Activated T-helper 2 cell treated with anti-CD3 and anti-CD28 coated beads, Interferon-gamma antibody, Interleukin-2, Interleukin-4, amounts not matched to agents 10 μg/mL and 5 μg/mL and 100 μg/mL, durations not matched to agents 14 hours and 24 hours and 36 hours (primary cell): Measurements from ENCODE around the gene RAVER1. TPM values are rescaled to one million over a fixed set of nuclear protein-coding genes. Genes with fewer than 3 reads are reported as not detected.

Experiments
- DNase-seq: peaks from one replicate; pipeline ENCODE4 v3.0.0; 2021; ENCODE audit warnings: low spot score
- H3K27ac Mint-ChIP-seq: one replicate; pipeline ENCODE4 v1.8.0; 2021; ENCODE audit warnings: mixed read lengths
- H3K27me3 Mint-ChIP-seq: one replicate; pipeline ENCODE4 v1.8.0; 2021; ENCODE audit warnings: low read depth, mixed read lengths
- H3K36me3 Mint-ChIP-seq: one replicate; pipeline ENCODE4 v1.8.0; 2021; ENCODE audit warnings: low read depth, mixed read lengths
- H3K4me1 Mint-ChIP-seq: one replicate; pipeline ENCODE4 v1.8.0; 2021; ENCODE audit warnings: low read depth, mixed read lengths
- H3K4me3 Mint-ChIP-seq: one replicate; pipeline ENCODE4 v1.8.0; 2021; ENCODE audit warnings: low read depth, mild to moderate bottlenecking, moderate library complexity, mixed read lengths
- H3K9me3 Mint-ChIP-seq: one replicate; pipeline ENCODE4 v1.8.0; 2021; ENCODE audit warnings: mixed read lengths
- intact Hi-C: fragments of 100-400 bp; cut with micrococcal nuclease; formaldehyde crosslinking; loops from one replicate; pipeline ENCODE4 v1.15.1; 2023
- total RNA-seq: library from RNA; stranded (reverse); gene quantifications from 2 replicates; pipeline ENCODE4 v1.2.3, GENCODE V29; 2022

Gene RAVER1
- total RNA-seq, 1 donor from 2014 or later: 90.3 TPM

- peaks cover 53% of the 10 kb centered on the region for H3K36me3 Mint-ChIP-seq
- H3K4me1 Mint-ChIP-seq: peaks cover 3% of the 10 kb centered on the region
- no peaks in the 10 kb centered on the region for H3K27me3 Mint-ChIP-seq
- no peak overlapping the region for H3K27ac Mint-ChIP-seq
- no peak for DNase-seq
- intact Hi-C loops: no loop called here
- H3K9me3 Mint-ChIP-seq: no peaks in the 10 kb centered on the region
- H3K4me3 Mint-ChIP-seq: no peak overlapping the region
These were observed 12.5 kb downstream of the RAVER1 start for GRCh38 chr19:10320602-10321416.

- H3K27ac Mint-ChIP-seq: no peak overlapping the region
- H3K36me3 Mint-ChIP-seq: peaks cover 50% of the 10 kb centered on the region
- no peaks in the 10 kb centered on the region for H3K27me3 Mint-ChIP-seq
- intact Hi-C loops: no loop called here
- no peaks in the 10 kb centered on the region for H3K9me3 Mint-ChIP-seq
- H3K4me3 Mint-ChIP-seq: no peak overlapping the region
- peaks cover 10% of the 10 kb centered on the region for H3K4me1 Mint-ChIP-seq
- DNase-seq: no peak
These were observed 14.3 kb downstream of the RAVER1 start for GRCh38 chr19:10318807-10319682.

DNA sequence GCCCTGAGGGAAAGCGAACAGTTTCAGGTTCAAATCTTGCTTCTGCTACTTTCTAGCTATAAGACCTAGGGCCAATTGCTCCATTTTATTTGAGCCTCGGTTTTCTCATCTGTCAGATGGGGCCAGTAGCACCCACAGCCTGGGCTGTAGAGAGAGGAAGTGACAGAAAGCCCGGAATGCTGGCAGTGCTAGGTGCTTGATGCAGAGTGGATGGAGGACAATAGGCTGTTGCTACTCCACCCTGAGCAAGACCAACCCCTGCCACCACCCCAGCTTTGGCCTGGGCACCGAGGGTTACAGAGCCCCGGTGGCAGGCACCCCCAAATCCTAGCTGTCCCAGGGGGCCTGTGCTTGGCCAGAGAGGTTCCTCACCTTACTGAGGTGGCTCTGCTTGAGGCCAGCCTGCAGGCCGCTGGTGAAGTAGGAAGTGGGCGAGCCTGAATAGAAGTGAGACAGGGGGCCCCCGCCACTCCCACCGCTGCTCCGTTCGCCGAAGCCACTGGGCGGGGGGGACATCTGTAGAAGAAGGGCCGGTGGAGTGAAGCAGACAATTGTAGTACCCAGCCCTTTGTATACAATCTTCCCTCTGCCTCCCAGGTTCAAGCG, 15.4 kb downstream of the RAVER1 start:
- no peaks in the 10 kb centered on the region for H3K27me3 Mint-ChIP-seq
- no peak for DNase-seq

GRCh38 chr19:10317045-10317856, 16.1 kb downstream of the RAVER1 start:
- no peak overlapping the region for H3K4me3 Mint-ChIP-seq
- no peak for DNase-seq
- peaks cover 43% of the 10 kb centered on the region for H3K36me3 Mint-ChIP-seq
- peaks cover 10% of the 10 kb centered on the region for H3K4me1 Mint-ChIP-seq
- H3K27me3 Mint-ChIP-seq: no peaks in the 10 kb centered on the region
- H3K9me3 Mint-ChIP-seq: no peaks in the 10 kb centered on the region
- intact Hi-C loops: loop anchor here (2.0 kb wide), 1 partner anchor 16 kb away; the partner anchor contains the start of gene RAVER1
- no peak overlapping the region for H3K27ac Mint-ChIP-seq

More for the DNA sequence above, 15.4 kb downstream of the RAVER1 start:
- Mint-ChIP-seq H3K4me3 (no peak overlapping the region), H3K9me3 (no peaks in the 10 kb centered on the region), H3K36me3 (peaks cover 45% of the 10 kb centered on the region), H3K4me1 (peaks cover 10% of the 10 kb centered on the region), H3K27ac (no peak overlapping the region)
- intact Hi-C loops: loop anchor here (2.0 kb wide), 1 partner anchor 15 kb away; the partner anchor contains the start of gene RAVER1

- peaks cover 10% of the 10 kb centered on the region for H3K4me1 Mint-ChIP-seq
These were observed 16.9 kb downstream of the RAVER1 start for GRCh38 chr19:10316229-10317044.

DNA sequence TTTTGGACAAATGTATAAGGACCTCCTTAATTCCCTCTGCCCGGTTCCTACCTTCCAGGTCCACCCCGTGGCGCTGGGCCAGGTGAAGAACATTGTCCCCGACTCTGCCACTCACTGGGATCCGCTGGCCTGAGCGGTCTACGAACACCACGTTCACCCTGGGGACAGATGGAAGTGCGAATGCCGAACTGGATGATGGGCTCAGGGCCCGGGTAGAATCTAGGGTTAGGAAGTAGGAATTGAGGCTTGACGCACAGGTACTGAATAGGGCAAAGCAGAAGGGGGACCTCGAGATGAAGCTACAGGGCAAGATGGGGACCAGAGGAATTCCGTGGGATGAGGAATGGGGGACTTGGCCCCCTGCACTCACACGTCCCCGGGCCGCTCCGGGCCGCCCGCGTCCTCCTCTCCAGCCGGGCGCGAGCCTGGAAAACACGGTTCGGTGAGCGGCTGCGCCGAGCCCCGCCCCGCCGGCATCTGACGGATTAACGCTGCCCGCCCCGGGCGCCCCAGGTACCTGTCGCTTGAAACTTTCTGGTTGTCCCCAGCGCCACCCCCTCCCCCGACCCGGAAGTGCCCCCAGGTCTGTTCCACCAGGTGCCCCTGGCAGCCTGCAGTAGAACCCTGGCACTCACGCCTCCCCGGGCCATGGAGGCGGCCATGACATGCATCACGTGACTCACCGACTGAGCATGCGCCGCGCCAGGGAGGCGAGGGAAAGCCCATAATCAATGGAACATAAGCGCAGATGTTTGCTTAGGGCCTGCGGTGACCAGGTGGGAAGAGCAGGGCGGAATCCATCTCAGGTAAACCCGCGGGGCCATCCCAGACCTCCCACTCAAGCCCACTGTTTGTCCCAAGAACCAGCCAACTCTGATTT, 17.8 kb downstream of the RAVER1 start, which contains the start of gene FDX2:
Gene FDX2 (minus strand): TSS at position 681 of the 880 bp plus-strand sequence. CDS start 19 bp downstream, at position 662.
- DNase-seq: peak; percentile 87
- Mint-ChIP-seq H3K9me3 (no peaks in the 10 kb centered on the region), H3K27ac (peak within 1 kb of the TSS; percentile 70), H3K4me3 (peak within 1 kb of the TSS; percentile 90), H3K27me3 (no peaks in the 10 kb centered on the region), H3K36me3 (peaks cover 37% of the 10 kb centered on the region), H3K4me1 (peaks cover 10% of the 10 kb centered on the region)
- intact Hi-C loops: loop anchor here (2.0 kb wide), 1 partner anchor 17 kb away; the partner anchor contains the start of gene RAVER1

More at GRCh38 chr19:10316229-10317044, 16.9 kb downstream of the RAVER1 start:
- DNase-seq: no peak
- H3K27me3 Mint-ChIP-seq: no peaks in the 10 kb centered on the region
- peak overlapping the region; percentile 70 for H3K27ac Mint-ChIP-seq
- H3K9me3 Mint-ChIP-seq: no peaks in the 10 kb centered on the region
- peak overlapping the region; percentile 90 for H3K4me3 Mint-ChIP-seq
- intact Hi-C loops: loop anchor here (2.0 kb wide), 1 partner anchor 16 kb away; the partner anchor contains the start of gene RAVER1
- H3K36me3 Mint-ChIP-seq: peaks cover 37% of the 10 kb centered on the region

GRCh38 chr19:10309423-10309822, 23.9 kb downstream of the RAVER1 start, which contains the start of gene ZGLP1:
Gene ZGLP1 (minus strand): TSS chr19:10309815.
- Mint-ChIP-seq H3K4me3 (no peak within 1 kb of the TSS), H3K9me3 (no peaks in the 10 kb centered on the region), H3K4me1 (peaks cover 3% of the 10 kb centered on the region), H3K27me3 (no peaks in the 10 kb centered on the region), H3K27ac (no peak within 1 kb of the TSS), H3K36me3 (no peaks in the 10 kb centered on the region)
- DNase-seq: no peak
- intact Hi-C loops: no loop called here

DNA sequence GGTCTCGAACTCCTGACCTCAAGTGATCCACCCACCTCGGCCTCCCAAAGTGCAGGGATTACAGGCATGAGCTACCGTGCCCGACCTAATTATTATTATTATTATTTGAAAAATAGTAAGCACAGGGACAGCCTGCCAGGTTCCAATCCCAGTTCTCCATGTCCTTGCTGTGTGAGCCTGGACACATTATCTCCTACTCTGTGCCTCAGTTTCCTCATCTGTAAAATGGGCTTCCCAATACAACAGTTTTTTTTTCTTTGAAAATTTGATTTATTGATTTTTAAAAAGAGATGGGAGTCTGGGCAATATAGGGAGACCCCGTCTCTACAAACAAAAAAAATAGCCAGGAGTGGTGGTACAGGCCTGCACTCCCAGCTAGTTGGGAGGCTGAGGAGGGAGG, 27.0 kb downstream of the RAVER1 start:
- no peaks in the 10 kb centered on the region for H3K9me3 Mint-ChIP-seq

DNA sequence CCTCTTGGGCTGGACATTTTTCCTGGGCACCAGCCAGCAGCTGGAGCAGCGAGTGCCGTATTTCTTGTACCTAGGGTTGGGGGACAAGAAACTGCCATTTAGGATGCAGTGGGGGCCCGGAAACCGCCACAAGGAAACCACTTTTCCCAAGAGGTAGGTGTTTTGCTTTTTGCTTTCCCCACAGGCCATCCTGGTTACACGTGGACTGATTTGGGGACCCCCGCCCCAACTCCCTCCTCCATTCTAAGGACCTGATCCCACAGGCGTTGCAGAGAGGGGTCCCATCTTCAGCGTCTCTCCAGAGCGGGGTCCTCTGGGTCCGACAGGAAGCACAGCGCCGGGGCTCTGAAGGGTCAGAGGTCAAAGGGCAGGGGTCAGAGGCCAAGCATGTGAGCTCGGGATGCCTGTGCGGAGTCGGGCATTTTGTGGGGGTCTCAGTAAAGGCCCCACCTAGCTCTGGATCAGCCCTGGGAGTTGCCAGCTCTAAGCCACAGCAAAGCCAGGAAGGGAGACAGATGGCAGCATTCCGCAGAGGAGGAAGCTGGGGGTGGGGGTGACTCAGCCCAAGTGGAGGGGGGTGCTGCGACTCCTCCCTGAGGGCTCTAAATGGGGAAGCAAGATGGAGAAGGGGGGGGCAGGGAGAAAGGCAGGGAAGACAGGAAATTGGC, 28.1 kb downstream of the RAVER1 start:
- no peaks in the 10 kb centered on the region for H3K36me3 Mint-ChIP-seq
- intact Hi-C loops: no loop called here
- no peak overlapping the region for H3K4me3 Mint-ChIP-seq
- H3K27me3 Mint-ChIP-seq: peaks cover 4% of the 10 kb centered on the region
- H3K9me3 Mint-ChIP-seq: no peaks in the 10 kb centered on the region
- H3K4me1 Mint-ChIP-seq: peaks cover 4% of the 10 kb centered on the region
- no peak overlapping the region for H3K27ac Mint-ChIP-seq
- no peak for DNase-seq

More for the DNA sequence above, 27.0 kb downstream of the RAVER1 start:
- Mint-ChIP-seq H3K36me3 (no peaks in the 10 kb centered on the region), H3K4me3 (no peak overlapping the region), H3K4me1 (peaks cover 4% of the 10 kb centered on the region), H3K27me3 (peaks cover 3% of the 10 kb centered on the region), H3K27ac (no peak overlapping the region)
- intact Hi-C loops: no loop called here
- DNase-seq: no peak
